PFSK-1 (cell line): ENCODE results near the gene SMC3.

ENCODE experiments used
- POLR2AphosphoS5 ChIP-seq: IDR thresholded peaks from 2 replicates; pipeline ENCODE4 v1.6.1; 2012; ENCODE audit warnings: low read depth, mild to moderate bottlenecking, control low read depth, low read length, moderate library complexity
- SIN3A ChIP-seq: IDR thresholded peaks from 2 replicates; pipeline ENCODE4 v1.6.1; 2012; ENCODE audit warnings: mild to moderate bottlenecking, low read length, moderate library complexity, borderline replicate concordance; ENCODE audit not compliant: insufficient read depth
- TAF1 ChIP-seq: IDR thresholded peaks from 2 replicates; pipeline ENCODE4 v1.6.1; 2012; ENCODE audit warnings: low read length, control low read depth, borderline replicate concordance; ENCODE audit not compliant: insufficient read depth
- TF ChIP-seq, protein P1 (sequence below), 2 experiments: IDR thresholded peaks; 2 replicates each; pipeline versions ENCODE4 v1.6.1 to v1.8.0; 2011 to 2012; ENCODE audit warnings: low read depth in 2 of 2, low read length in 2 of 2, control low read depth in 1 of 2, inconsistent platforms in 1 of 2, mild to moderate bottlenecking in 1 of 2, moderate library complexity in 1 of 2; ENCODE audit not compliant: insufficient read depth in 1 of 2

DNA sequence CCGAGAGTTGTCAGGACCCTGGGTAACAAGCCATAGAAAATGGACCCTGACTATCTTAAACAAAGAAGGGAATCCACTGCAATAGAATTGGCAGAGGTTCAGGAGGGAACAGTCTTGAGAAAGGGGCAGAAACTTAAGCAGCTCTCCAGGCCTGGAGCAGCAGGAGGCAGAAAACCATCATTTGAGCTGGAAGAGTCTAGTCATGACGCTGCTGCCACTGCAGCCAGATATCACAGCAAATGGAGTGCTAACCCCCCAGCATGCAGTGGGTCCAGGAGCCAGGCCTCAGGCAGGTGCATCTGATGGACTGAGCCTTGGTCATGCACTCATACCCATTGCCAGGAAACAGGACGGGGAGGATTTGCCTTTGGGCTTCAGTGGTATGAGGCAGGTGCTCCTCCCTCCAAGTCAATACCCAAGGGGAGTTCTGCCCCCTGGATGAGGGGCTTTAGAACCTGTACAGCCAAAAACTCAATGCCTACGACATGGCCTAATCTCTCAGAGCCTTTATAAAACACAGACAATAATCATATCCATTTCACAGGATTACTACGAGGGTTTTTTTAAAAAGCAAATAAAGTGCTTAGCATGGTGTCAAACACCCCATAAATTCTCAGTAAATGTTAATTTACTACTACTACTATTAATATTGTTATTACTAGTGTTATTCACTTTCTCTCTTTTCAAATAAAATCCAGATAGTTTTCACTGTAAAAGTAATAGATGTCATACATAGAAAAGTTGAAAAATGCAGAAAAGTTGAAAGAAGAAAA, 39.1 kb upstream of the SMC3 start:
- no peak for TF ChIP-seq POLR2AphosphoS5
- TF ChIP-seq, protein P1, sequence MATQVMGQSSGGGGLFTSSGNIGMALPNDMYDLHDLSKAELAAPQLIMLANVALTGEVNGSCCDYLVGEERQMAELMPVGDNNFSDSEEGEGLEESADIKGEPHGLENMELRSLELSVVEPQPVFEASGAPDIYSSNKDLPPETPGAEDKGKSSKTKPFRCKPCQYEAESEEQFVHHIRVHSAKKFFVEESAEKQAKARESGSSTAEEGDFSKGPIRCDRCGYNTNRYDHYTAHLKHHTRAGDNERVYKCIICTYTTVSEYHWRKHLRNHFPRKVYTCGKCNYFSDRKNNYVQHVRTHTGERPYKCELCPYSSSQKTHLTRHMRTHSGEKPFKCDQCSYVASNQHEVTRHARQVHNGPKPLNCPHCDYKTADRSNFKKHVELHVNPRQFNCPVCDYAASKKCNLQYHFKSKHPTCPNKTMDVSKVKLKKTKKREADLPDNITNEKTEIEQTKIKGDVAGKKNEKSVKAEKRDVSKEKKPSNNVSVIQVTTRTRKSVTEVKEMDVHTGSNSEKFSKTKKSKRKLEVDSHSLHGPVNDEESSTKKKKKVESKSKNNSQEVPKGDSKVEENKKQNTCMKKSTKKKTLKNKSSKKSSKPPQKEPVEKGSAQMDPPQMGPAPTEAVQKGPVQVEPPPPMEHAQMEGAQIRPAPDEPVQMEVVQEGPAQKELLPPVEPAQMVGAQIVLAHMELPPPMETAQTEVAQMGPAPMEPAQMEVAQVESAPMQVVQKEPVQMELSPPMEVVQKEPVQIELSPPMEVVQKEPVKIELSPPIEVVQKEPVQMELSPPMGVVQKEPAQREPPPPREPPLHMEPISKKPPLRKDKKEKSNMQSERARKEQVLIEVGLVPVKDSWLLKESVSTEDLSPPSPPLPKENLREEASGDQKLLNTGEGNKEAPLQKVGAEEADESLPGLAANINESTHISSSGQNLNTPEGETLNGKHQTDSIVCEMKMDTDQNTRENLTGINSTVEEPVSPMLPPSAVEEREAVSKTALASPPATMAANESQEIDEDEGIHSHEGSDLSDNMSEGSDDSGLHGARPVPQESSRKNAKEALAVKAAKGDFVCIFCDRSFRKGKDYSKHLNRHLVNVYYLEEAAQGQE (IDR thresholded peaks at IDR 0.05; ENCODE audit: insufficient read depth in 1 of 2, low read depth in 2 of 2, low read length in 2 of 2), result no peak
- TF ChIP-seq TAF1, result no peak
- TF ChIP-seq SIN3A, result no peak
